Suppressor macrophage (primary cell): ENCODE results near the gene RTF1.
"Not testable (repeated sequence)": the region's sequence is repeated elsewhere in the genome, so short reads cannot be mapped to it uniquely, and the experiment has no call there.

Experiments
- DNase-seq, 4 experiments: peaks; one replicate each; pipeline ENCODE4 v3.0.0-alpha.2; 2020 to 2022
- total RNA-seq, 17 experiments: gene quantifications; one replicate each; lab custom pipeline; 2026; ENCODE audit warnings: mixed read lengths in 6 of 17, inconsistent platforms in 3 of 17; lab: John Stamatoyannopoulos, UW

RTF1 gene
- 32.5 to 93.9 (median 57.9) reads per million in 17 experiments for total RNA-seq

GRCh38 chr15:41416742-41417417, at the start of gene RTF1:
Gene RTF1 (plus strand): TSS chr15:41417095. CDS start chr15:41417116, 21 bp downstream.
- DNase-seq, result peak; percentile 94 to 99 (median 98)

GRCh38 chr15:41367418-41367817, 49.5 kb upstream of the RTF1 start:
- DNase-seq, result no peak

- no peak for DNase-seq
These were observed 38.9 kb upstream of the RTF1 start for GRCh38 chr15:41377978-41378377.

GRCh38 chr15:41383974-41384749, 32.7 kb upstream of the RTF1 start:
- DNase-seq, result not testable (repeated sequence)

GRCh38 chr15:41387646-41388045, 29.2 kb upstream of the RTF1 start:
- peak in 2 of 4 experiments; percentile 16 to 20 for DNase-seq

- DNase-seq, result no peak
These were observed 24.2 kb upstream of the RTF1 start for GRCh38 chr15:41392659-41393058.

GRCh38 chr15:41394924-41395323, 22.0 kb upstream of the RTF1 start:
- DNase-seq, result no peak

- no peak for DNase-seq
These were observed 20.8 kb upstream of the RTF1 start for GRCh38 chr15:41396111-41396510.

- no peak for DNase-seq
These were observed 15.0 kb upstream of the RTF1 start for GRCh38 chr15:41401904-41402267.

- DNase-seq, result peak in 3 of 4 experiments; percentile 28 to 38 (median 32)
These were observed 9.6 kb upstream of the RTF1 start for GRCh38 chr15:41407341-41407740.

- peak; percentile 29 to 61 (median 48) for DNase-seq
These were observed 8.7 kb upstream of the RTF1 start for GRCh38 chr15:41408234-41408641.

- DNase-seq, result no peak
These were observed 5.9 kb upstream of the RTF1 start for GRCh38 chr15:41411031-41411430.

- no peak for DNase-seq
These were observed 5.5 kb upstream of the RTF1 start for GRCh38 chr15:41411441-41411840.

GRCh38 chr15:41416128-41416741, 660 bp upstream of the RTF1 start:
- no peak for DNase-seq

- DNase-seq, result peak; percentile 23 to 67 (median 46)
These were observed 712 bp downstream of the RTF1 start for GRCh38 chr15:41417418-41418195.

GRCh38 chr15:41423979-41424659, 7.2 kb downstream of the RTF1 start:
- DNase-seq, result no peak

GRCh38 chr15:41424809-41425208, 7.9 kb downstream of the RTF1 start:
- no peak for DNase-seq

- not testable (repeated sequence) for DNase-seq
These were observed 9.0 kb downstream of the RTF1 start for GRCh38 chr15:41425907-41426306.

GRCh38 chr15:41429003-41429890, 12.4 kb downstream of the RTF1 start:
- DNase-seq, result no peak

- DNase-seq, result no peak
These were observed 18.3 kb downstream of the RTF1 start for GRCh38 chr15:41435037-41435786.
